Breast epithelium (tissue), 4 donors: Measurements from ENCODE around the gene TP53AIP1. TPM values are rescaled to one million over a fixed set of nuclear protein-coding genes. Genes with fewer than 3 reads are reported as not detected.
A peak's percentile ranks its signal among the peaks of the same experiment; 100 is the strongest.

Source experiments
- DNase-seq, 2 donors: peaks; one replicate each; pipeline ENCODE4 v3.0.0-alpha.2; 2019; ENCODE audit warnings: low spot score in 2 of 2
- H3K27ac ChIP-seq, 2 donors: fragments of 200-600 bp; sonication (generic) in 1 of 2; one replicate each; pipeline ENCODE4 v1.5.1; 2016 to 2019; ENCODE audit warnings: mild to moderate bottlenecking in 1 of 2
- H3K27me3 ChIP-seq, 2 donors: fragments of 200-600 bp; sonication (generic) in 1 of 2; one replicate each; pipeline versions ENCODE4 v1.5.1 to v1.6.0; 2017 to 2019; ENCODE audit warnings: control low read depth in 1 of 2, mild to moderate bottlenecking in 1 of 2
- H3K36me3 ChIP-seq: fragments of 200-600 bp; one replicate; pipeline ENCODE4 v1.5.1; 2019
- H3K4me1 ChIP-seq, 2 donors: fragments of 200-600 bp; sonication (generic); one replicate each; pipeline ENCODE4 v1.5.1; 2016 to 2019; ENCODE audit warnings: control low read depth in 1 of 2
- H3K4me3 ChIP-seq, 3 donors: fragments of 200-600 bp; sonication (generic); 1 replicate in 2 of 3; 2 replicates in 1 of 3; pipeline ENCODE4 v1.5.1; 2016 to 2019; ENCODE audit warnings: mild to moderate bottlenecking in 3 of 3, moderate library complexity in 2 of 3
- H3K9me3 ChIP-seq, 2 donors: fragments of 200-600 bp; sonication (generic) in 1 of 2; one replicate each; pipeline ENCODE4 v1.5.1; 2016 to 2019; ENCODE audit warnings: control low read depth in 1 of 2
- CTCF ChIP-seq, 3 donors: fragments of 450-650 bp; IDR thresholded peaks; one replicate each; pipeline ENCODE4 v1.5.1; 2016 to 2017; ENCODE audit warnings: antibody characterized with exemption in 3 of 3, mild to moderate bottlenecking in 3 of 3, moderate library complexity in 3 of 3
- POLR2A ChIP-seq: fragments of 450-650 bp; IDR thresholded peaks from one replicate; pipeline ENCODE4 v1.6.1; 2016; ENCODE audit warnings: antibody characterized with exemption, mild to moderate bottlenecking, moderate library complexity
- POLR2AphosphoS5 ChIP-seq, 3 donors: sonication (generic); formaldehyde crosslinking; IDR thresholded peaks; one replicate each; pipeline ENCODE4 v1.6.1; 2017; ENCODE audit warnings: antibody characterized with exemption in 3 of 3
- intact Hi-C: fragments of 100-400 bp; cut with DNase I; formaldehyde crosslinking; loops from one replicate; pipeline ENCODE4 v1.15.1; 2023; ENCODE audit warnings: low total_unique reads
- total RNA-seq, 3 donors: library from RNA; depleted of rRNA; stranded (reverse); fragments of >200 nt; gene quantifications; one replicate each; pipeline ENCODE4 v1.1.0, GENCODE V29; 2016

The TP53AIP1 gene
- total RNA-seq, 3 donors from 2014 or later = 0.16 to 0.59 (median 0.33) TPM

GRCh38 chr11:128890543-128891368 is 51.9 kb downstream of the TP53AIP1 start, which contains the start of gene KCNJ5:
Gene KCNJ5 (plus strand): TSS chr11:128891356. CDS start chr11:128911274, 19,918 bp downstream.
- intact Hi-C loops = no loop called here

GRCh38 chr11:128890216-128890542 is 52.5 kb downstream of the TP53AIP1 start:
- no peaks in the 10 kb centered on the region for H3K36me3 ChIP-seq
- H3K4me3 ChIP-seq = peak overlapping the region; percentile 52 to 74 (median 53)
- no peak for DNase-seq
- H3K27ac ChIP-seq = peak overlapping the region in 1 of 2 donors; percentile 1
- H3K9me3 ChIP-seq = no peaks in the 10 kb centered on the region
- H3K4me1 ChIP-seq = peaks cover 0 to 5% of the 10 kb centered on the region in 2 donors
- intact Hi-C loops = no loop called here
- peaks cover 0 to 27% of the 10 kb centered on the region in 2 donors for H3K27me3 ChIP-seq
- TF ChIP-seq CTCF (IDR thresholded peaks at IDR 0.05) (no peak), POLR2AphosphoS5 (IDR thresholded peaks at IDR 0.05) (no peak), POLR2A (no peak)

More at GRCh38 chr11:128890543-128891368, 51.9 kb downstream of the TP53AIP1 start, which contains the start of gene KCNJ5:
- Histone ChIP-seq H3K4me3 (peak within 1 kb of the TSS; percentile 52 to 74 (median 53)), H3K36me3 (no peaks in the 10 kb centered on the region), H3K9me3 (no peaks in the 10 kb centered on the region), H3K27ac (peak within 1 kb of the TSS; percentile 42 to 62), H3K27me3 (peaks cover 0 to 27% of the 10 kb centered on the region in 2 donors), H3K4me1 (peaks cover 0 to 5% of the 10 kb centered on the region in 2 donors)
- TF ChIP-seq POLR2A (no peak), CTCF (IDR thresholded peaks at IDR 0.05) (peak in 1 of 3 donors; percentile 11), POLR2AphosphoS5 (IDR thresholded peaks at IDR 0.05) (no peak)
- DNase-seq = no peak

- H3K36me3 ChIP-seq = no peaks in the 10 kb centered on the region
- H3K27me3 ChIP-seq = peaks cover 0 to 27% of the 10 kb centered on the region in 2 donors
- H3K4me3 ChIP-seq = peak overlapping the region in 1 of 3 donors; percentile 74
- H3K4me1 ChIP-seq = peaks cover 0 to 5% of the 10 kb centered on the region in 2 donors
- DNase-seq = no peak
- no peaks in the 10 kb centered on the region for H3K9me3 ChIP-seq
- no peak overlapping the region for H3K27ac ChIP-seq
- intact Hi-C loops = loop anchor here (2.0 to 5.0 kb wide), 2 partner anchors 31 to 1022 kb away; no protein-coding TSS in a partner anchor
- TF ChIP-seq POLR2AphosphoS5 (IDR thresholded peaks at IDR 0.05) = no peak
- TF ChIP-seq POLR2A = no peak
- no peak for TF ChIP-seq CTCF (IDR thresholded peaks at IDR 0.05)
Measured at GRCh38 chr11:128889657-128890213, 52.9 kb downstream of the TP53AIP1 start.

GRCh38 chr11:128888034-128888985 is 54.4 kb downstream of the TP53AIP1 start:
- Histone ChIP-seq H3K27me3 (peaks cover 0 to 27% of the 10 kb centered on the region in 2 donors), H3K4me1 (peaks cover 0 to 5% of the 10 kb centered on the region in 2 donors), H3K4me3 (no peak overlapping the region), H3K36me3 (no peaks in the 10 kb centered on the region), H3K9me3 (no peaks in the 10 kb centered on the region), H3K27ac (no peak overlapping the region)
- intact Hi-C loops = loop anchor here (2.0 to 5.0 kb wide), 2 partner anchors 32 to 1021 kb away; no protein-coding TSS in a partner anchor
- no peak for DNase-seq
- TF ChIP-seq CTCF (IDR thresholded peaks at IDR 0.05) (peak in 1 of 3 donors; percentile 22), POLR2AphosphoS5 (IDR thresholded peaks at IDR 0.05) (no peak), POLR2A (no peak)
